ENCODE data around the gene SEC62. TPM values are rescaled to one million over a fixed set of nuclear protein-coding genes. Genes with fewer than 3 reads are reported as not detected.

The SEC62 gene
- total RNA-seq, 1 experiment from 2014 or later = 51.2 TPM

DNA sequence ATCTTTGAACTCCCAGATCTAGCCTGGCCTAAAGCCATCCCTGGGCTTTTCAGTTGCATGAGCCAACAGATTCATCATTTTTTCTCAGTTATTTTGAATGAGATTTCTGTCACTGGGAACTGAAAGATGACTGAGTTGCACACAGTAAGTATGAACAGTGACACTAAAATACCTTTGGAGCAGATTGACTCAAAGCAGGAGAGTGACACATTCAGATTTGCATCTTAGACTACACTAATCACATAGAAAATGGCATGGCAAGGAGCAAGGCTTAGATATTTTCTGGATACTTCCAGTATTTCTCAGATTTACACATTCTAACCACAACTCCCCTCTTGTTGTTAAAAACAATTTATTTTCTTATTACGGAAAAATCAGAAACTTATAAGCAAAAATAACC is 32.8 kb downstream of the SEC62 start:
- ATAC-seq = no peak
- Mint-ChIP-seq H3K9me3 (no peaks in the 10 kb centered on the region), H3K4me1 (no peaks in the 10 kb centered on the region), H3K36me3 (no peaks in the 10 kb centered on the region; the same call in 1 of the 2 replicates), H3K4me3 (no peak overlapping the region), H3K27me3 (ENCODE audit: low read depth) (no peaks in the 10 kb centered on the region; the same call in 1 of the 2 replicates), H3K27ac (no peak overlapping the region)
- DNase-seq (ENCODE audit: low spot score) = no peak
- TF ChIP-seq, protein P1, sequence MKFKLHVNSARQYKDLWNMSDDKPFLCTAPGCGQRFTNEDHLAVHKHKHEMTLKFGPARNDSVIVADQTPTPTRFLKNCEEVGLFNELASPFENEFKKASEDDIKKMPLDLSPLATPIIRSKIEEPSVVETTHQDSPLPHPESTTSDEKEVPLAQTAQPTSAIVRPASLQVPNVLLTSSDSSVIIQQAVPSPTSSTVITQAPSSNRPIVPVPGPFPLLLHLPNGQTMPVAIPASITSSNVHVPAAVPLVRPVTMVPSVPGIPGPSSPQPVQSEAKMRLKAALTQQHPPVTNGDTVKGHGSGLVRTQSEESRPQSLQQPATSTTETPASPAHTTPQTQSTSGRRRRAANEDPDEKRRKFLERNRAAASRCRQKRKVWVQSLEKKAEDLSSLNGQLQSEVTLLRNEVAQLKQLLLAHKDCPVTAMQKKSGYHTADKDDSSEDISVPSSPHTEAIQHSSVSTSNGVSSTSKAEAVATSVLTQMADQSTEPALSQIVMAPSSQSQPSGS (CRISPR knock-in tag; IDR thresholded peaks at IDR 0.05; ENCODE audit: borderline replicate concordance, low read depth) = no peak
- TF ChIP-seq, protein P2, sequence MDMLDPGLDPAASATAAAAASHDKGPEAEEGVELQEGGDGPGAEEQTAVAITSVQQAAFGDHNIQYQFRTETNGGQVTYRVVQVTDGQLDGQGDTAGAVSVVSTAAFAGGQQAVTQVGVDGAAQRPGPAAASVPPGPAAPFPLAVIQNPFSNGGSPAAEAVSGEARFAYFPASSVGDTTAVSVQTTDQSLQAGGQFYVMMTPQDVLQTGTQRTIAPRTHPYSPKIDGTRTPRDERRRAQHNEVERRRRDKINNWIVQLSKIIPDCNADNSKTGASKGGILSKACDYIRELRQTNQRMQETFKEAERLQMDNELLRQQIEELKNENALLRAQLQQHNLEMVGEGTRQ (CRISPR knock-in tag; IDR thresholded peaks at IDR 0.05) = no peak
- TF ChIP-seq ZNF416 (CRISPR knock-in tag; IDR thresholded peaks at IDR 0.05) (no peak), GRHL2 (CRISPR knock-in tag; IDR thresholded peaks at IDR 0.05; ENCODE audit: insufficient replicate concordance, severe bottlenecking) (no peak), NR2C2 (CRISPR knock-in tag; IDR thresholded peaks at IDR 0.05) (no peak), ZNF219 (CRISPR knock-in tag; IDR thresholded peaks at IDR 0.05; ENCODE audit: borderline replicate concordance) (no peak), CREM (CRISPR knock-in tag; IDR thresholded peaks at IDR 0.05) (no peak), ZNF121 (CRISPR knock-in tag; IDR thresholded peaks at IDR 0.05) (no peak), TEAD1 (CRISPR knock-in tag; IDR thresholded peaks at IDR 0.05) (no peak), JUN (CRISPR knock-in tag; IDR thresholded peaks at IDR 0.05) (no peak), SOX15 (CRISPR knock-in tag; IDR thresholded peaks at IDR 0.05) (no peak), ZNF263 (CRISPR knock-in tag; IDR thresholded peaks at IDR 0.05; ENCODE audit: low read depth) (no peak), ETV6 (CRISPR knock-in tag; IDR thresholded peaks at IDR 0.05) (no peak)
- TF ChIP-seq, protein P3, sequence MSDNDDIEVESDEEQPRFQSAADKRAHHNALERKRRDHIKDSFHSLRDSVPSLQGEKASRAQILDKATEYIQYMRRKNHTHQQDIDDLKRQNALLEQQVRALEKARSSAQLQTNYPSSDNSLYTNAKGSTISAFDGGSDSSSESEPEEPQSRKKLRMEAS (CRISPR knock-in tag; IDR thresholded peaks at IDR 0.05) = no peak
- TF ChIP-seq, protein P4, sequence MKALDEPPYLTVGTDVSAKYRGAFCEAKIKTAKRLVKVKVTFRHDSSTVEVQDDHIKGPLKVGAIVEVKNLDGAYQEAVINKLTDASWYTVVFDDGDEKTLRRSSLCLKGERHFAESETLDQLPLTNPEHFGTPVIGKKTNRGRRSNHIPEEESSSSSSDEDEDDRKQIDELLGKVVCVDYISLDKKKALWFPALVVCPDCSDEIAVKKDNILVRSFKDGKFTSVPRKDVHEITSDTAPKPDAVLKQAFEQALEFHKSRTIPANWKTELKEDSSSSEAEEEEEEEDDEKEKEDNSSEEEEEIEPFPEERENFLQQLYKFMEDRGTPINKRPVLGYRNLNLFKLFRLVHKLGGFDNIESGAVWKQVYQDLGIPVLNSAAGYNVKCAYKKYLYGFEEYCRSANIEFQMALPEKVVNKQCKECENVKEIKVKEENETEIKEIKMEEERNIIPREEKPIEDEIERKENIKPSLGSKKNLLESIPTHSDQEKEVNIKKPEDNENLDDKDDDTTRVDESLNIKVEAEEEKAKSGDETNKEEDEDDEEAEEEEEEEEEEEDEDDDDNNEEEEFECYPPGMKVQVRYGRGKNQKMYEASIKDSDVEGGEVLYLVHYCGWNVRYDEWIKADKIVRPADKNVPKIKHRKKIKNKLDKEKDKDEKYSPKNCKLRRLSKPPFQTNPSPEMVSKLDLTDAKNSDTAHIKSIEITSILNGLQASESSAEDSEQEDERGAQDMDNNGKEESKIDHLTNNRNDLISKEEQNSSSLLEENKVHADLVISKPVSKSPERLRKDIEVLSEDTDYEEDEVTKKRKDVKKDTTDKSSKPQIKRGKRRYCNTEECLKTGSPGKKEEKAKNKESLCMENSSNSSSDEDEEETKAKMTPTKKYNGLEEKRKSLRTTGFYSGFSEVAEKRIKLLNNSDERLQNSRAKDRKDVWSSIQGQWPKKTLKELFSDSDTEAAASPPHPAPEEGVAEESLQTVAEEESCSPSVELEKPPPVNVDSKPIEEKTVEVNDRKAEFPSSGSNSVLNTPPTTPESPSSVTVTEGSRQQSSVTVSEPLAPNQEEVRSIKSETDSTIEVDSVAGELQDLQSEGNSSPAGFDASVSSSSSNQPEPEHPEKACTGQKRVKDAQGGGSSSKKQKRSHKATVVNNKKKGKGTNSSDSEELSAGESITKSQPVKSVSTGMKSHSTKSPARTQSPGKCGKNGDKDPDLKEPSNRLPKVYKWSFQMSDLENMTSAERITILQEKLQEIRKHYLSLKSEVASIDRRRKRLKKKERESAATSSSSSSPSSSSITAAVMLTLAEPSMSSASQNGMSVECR (CRISPR knock-in tag; IDR thresholded peaks at IDR 0.05; ENCODE audit: borderline replicate concordance) = no peak
- TF ChIP-seq, protein P5, sequence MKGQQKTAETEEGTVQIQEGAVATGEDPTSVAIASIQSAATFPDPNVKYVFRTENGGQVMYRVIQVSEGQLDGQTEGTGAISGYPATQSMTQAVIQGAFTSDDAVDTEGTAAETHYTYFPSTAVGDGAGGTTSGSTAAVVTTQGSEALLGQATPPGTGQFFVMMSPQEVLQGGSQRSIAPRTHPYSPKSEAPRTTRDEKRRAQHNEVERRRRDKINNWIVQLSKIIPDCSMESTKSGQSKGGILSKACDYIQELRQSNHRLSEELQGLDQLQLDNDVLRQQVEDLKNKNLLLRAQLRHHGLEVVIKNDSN (CRISPR knock-in tag; IDR thresholded peaks at IDR 0.05) = no peak
- TF ChIP-seq, protein P6, sequence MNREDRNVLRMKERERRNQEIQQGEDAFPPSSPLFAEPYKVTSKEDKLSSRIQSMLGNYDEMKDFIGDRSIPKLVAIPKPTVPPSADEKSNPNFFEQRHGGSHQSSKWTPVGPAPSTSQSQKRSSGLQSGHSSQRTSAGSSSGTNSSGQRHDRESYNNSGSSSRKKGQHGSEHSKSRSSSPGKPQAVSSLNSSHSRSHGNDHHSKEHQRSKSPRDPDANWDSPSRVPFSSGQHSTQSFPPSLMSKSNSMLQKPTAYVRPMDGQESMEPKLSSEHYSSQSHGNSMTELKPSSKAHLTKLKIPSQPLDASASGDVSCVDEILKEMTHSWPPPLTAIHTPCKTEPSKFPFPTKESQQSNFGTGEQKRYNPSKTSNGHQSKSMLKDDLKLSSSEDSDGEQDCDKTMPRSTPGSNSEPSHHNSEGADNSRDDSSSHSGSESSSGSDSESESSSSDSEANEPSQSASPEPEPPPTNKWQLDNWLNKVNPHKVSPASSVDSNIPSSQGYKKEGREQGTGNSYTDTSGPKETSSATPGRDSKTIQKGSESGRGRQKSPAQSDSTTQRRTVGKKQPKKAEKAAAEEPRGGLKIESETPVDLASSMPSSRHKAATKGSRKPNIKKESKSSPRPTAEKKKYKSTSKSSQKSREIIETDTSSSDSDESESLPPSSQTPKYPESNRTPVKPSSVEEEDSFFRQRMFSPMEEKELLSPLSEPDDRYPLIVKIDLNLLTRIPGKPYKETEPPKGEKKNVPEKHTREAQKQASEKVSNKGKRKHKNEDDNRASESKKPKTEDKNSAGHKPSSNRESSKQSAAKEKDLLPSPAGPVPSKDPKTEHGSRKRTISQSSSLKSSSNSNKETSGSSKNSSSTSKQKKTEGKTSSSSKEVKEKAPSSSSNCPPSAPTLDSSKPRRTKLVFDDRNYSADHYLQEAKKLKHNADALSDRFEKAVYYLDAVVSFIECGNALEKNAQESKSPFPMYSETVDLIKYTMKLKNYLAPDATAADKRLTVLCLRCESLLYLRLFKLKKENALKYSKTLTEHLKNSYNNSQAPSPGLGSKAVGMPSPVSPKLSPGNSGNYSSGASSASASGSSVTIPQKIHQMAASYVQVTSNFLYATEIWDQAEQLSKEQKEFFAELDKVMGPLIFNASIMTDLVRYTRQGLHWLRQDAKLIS (CRISPR knock-in tag; IDR thresholded peaks at IDR 0.05; ENCODE audit: borderline replicate concordance) = no peak
- POLR2A ChIA-PET = no interaction called here
- CTCF ChIA-PET = no interaction called here

Data from WTC11 (cell line).